Endothelial cell of umbilical vein (primary cell): ENCODE data around the gene KCNN1. TPM values are rescaled to one million over a fixed set of nuclear protein-coding genes. Genes with fewer than 3 reads are reported as not detected.

ENCODE experiments used
- BruUV-seq: library from RNA; stranded (reverse); fragments of 400-500 nt; replicated peaks from 2 replicates; lab custom pipeline; 2021; lab: Mats Ljungman, UMichigan
- CTCF ChIA-PET: fragments of 300-600, 350-600 bp; sonication (Branson Sonifier 250); formaldehyde crosslinking; loops from one replicate; lab custom pipeline; 2021; ENCODE audit warnings: antibody characterized with exemption, inconsistent platforms; lab: Charles Lee
- POLR2A ChIA-PET: fragments of 300-600, 350-600 bp; sonication (Branson Sonifier 250); formaldehyde crosslinking; loops from one replicate; lab custom pipeline; 2021; ENCODE audit warnings: antibody characterized with exemption, inconsistent platforms; lab: Charles Lee
- DNase-seq: peaks from one replicate; pipeline ENCODE4 v3.0.0-alpha.2; 2011; ENCODE audit warnings: low read depth, low spot score
- FAIRE-seq: peaks from 2 replicates; lab custom pipeline; 2011; peaks lifted over from hg19 to GRCh38; lab: Jason Lieb, UNC
- H2AFZ ChIP-seq: 2 replicates; pipeline ENCODE4 v1.6.0; 2012; ENCODE audit warnings: low read depth, low read length, control low read depth, inconsistent platforms
- H3K27ac ChIP-seq: 2 replicates; pipeline ENCODE4 v1.5.1; 2011; ENCODE audit warnings: low read depth, mild to moderate bottlenecking, control low read depth, low read length, moderate library complexity; ENCODE audit not compliant: insufficient read depth
- H3K27me3 ChIP-seq, 2 experiments: 2 replicates each; pipeline versions ENCODE4 v1.6.0 to v1.6.1; 2011; ENCODE audit warnings: low read length in 2 of 2, mixed read lengths in 1 of 2; ENCODE audit not compliant: control insufficient read depth in 2 of 2, insufficient read depth in 2 of 2
- H3K36me3 ChIP-seq, 2 experiments: 2 replicates in 1 of 2; 3 replicates in 1 of 2; pipeline ENCODE4 v1.5.1; 2011; ENCODE audit warnings: low read length in 2 of 2, mild to moderate bottlenecking in 1 of 2, moderate library complexity in 1 of 2; ENCODE audit not compliant: control insufficient read depth in 2 of 2, insufficient read depth in 2 of 2; ENCODE audit errors: extremely low read depth in 1 of 2
- H3K4me1 ChIP-seq: 3 replicates; pipeline ENCODE4 v1.5.1; 2011; ENCODE audit warnings: mild to moderate bottlenecking, low read length; ENCODE audit not compliant: control insufficient read depth, insufficient read depth; ENCODE audit errors: extremely low read depth
- H3K4me2 ChIP-seq: 2 replicates; pipeline ENCODE4 v1.6.1; 2011; ENCODE audit warnings: low read length, control low read depth, mixed read lengths; ENCODE audit not compliant: insufficient read depth
- H3K4me3 ChIP-seq, 3 experiments: fragments of 200-600 bp in 1 of 3; sonication (generic), shearing (Covaris generic) in 1 of 3; replicated peaks in 1 of 3; 2 replicates each; pipeline ENCODE4 v1.5.1; 2011 to 2016; ENCODE audit warnings: control low read depth in 3 of 3, low read length in 3 of 3, mild to moderate bottlenecking in 2 of 3, inconsistent platforms in 1 of 3, low read depth in 1 of 3, moderate library complexity in 1 of 3; ENCODE audit not compliant: insufficient read depth in 1 of 3
- H3K79me2 ChIP-seq: 2 replicates; pipeline ENCODE4 v1.6.0; 2012; ENCODE audit warnings: low read length, inconsistent platforms; ENCODE audit not compliant: control insufficient read depth, insufficient read depth
- H3K9ac ChIP-seq: replicated peaks from 2 replicates; pipeline ENCODE3; 2011; ENCODE audit warnings: low read length, control low read depth; ENCODE audit not compliant: insufficient read depth; ENCODE audit errors: extremely low read depth
- H3K9me1 ChIP-seq: replicated peaks from 3 replicates; pipeline ENCODE4 v1.6.0; 2011; ENCODE audit warnings: mild to moderate bottlenecking, low read length; ENCODE audit not compliant: control insufficient read depth, insufficient read depth; ENCODE audit errors: extremely low read depth
- H3K9me3 ChIP-seq: replicated peaks from 2 replicates; pipeline ENCODE4 v1.5.1; 2012; ENCODE audit warnings: low read length, inconsistent platforms; ENCODE audit not compliant: control insufficient read depth, insufficient read depth
- H4K20me1 ChIP-seq: replicated peaks from 2 replicates; pipeline ENCODE3; 2011; ENCODE audit warnings: mild to moderate bottlenecking, low read length; ENCODE audit not compliant: control insufficient read depth, insufficient read depth; ENCODE audit errors: extremely low read depth
- EZH2 ChIP-seq: IDR thresholded peaks from 2 replicates; pipeline ENCODE4 v1.6.1; 2012; ENCODE audit warnings: borderline replicate concordance, low read depth, mild to moderate bottlenecking, moderate library complexity, low read length, inconsistent platforms; ENCODE audit not compliant: severe bottlenecking
- FOS ChIP-seq: IDR thresholded peaks from 2 replicates; pipeline ENCODE4 v1.6.1; 2011; ENCODE audit warnings: mild to moderate bottlenecking, low read length, moderate library complexity, borderline replicate concordance; ENCODE audit not compliant: insufficient read depth
- GATA2 ChIP-seq: IDR thresholded peaks from 2 replicates; pipeline ENCODE4 v1.7.0; 2011; ENCODE audit warnings: low read depth, mild to moderate bottlenecking, moderate library complexity, mixed read lengths, low read length; ENCODE audit not compliant: insufficient read length, insufficient read depth
- JUN ChIP-seq: IDR thresholded peaks from 2 replicates; pipeline ENCODE4 v1.6.1; 2011; ENCODE audit warnings: borderline replicate concordance, low read depth; ENCODE audit not compliant: insufficient read length, insufficient read depth
- MYC ChIP-seq: IDR thresholded peaks from one replicate; pipeline ENCODE4 v1.6.1; 2011; ENCODE audit warnings: mild to moderate bottlenecking, low read depth, low read length
- POLR2A ChIP-seq: IDR thresholded peaks from 2 replicates; pipeline ENCODE4 v1.6.1; 2012; ENCODE audit warnings: low read depth, mild to moderate bottlenecking, control low read depth, low read length
- POLR2AphosphoS5 ChIP-seq: IDR thresholded peaks from 2 replicates; pipeline ENCODE4 v1.6.1; 2012; ENCODE audit warnings: low read depth, mild to moderate bottlenecking, control low read depth, low read length, moderate library complexity; ENCODE audit not compliant: insufficient read depth
- dilution Hi-C: fragments of 300-500 bp; cut with MboI; formaldehyde crosslinking; loops from one replicate; pipeline ENCODE4 v1.15.0; 2019; ENCODE audit warnings: low sequenced_read_pairs; ENCODE audit not compliant: extremely low pct_ligation_motif_present
- intact Hi-C: fragments of 100-400 bp; cut with micrococcal nuclease; formaldehyde crosslinking; loops from one replicate; pipeline ENCODE4 v1.10.0; 2022
- polyA plus RNA-seq, 4 experiments: library from polyadenylated mRNA; depleted of rRNA in 3 of 4; stranded (reverse) in 3 of 4; unstranded in 1 of 4; fragments of >200 nt; gene quantifications; 2 replicates each; pipeline versions ENCODE4 v1.2.1 to v1.2.3, GENCODE V29; 2011 to 2012; ENCODE audit warnings: missing spikeins in 1 of 4
- total RNA-seq: library from RNA; stranded (reverse); gene quantifications from 2 replicates; pipeline ENCODE4 v1.2.3, GENCODE V29; 2021
- TF ChIP-seq, protein P1 (sequence below), 2 donors: IDR thresholded peaks; 1 replicate in 1 of 2; 2 replicates in 1 of 2; pipeline ENCODE4 v1.5.1; 2011; ENCODE audit warnings: low read length in 2 of 2, mild to moderate bottlenecking in 2 of 2, moderate library complexity in 2 of 2, control low read depth in 1 of 2, inconsistent platforms in 1 of 2, low read depth in 1 of 2; ENCODE audit not compliant: insufficient read depth in 1 of 2; ENCODE audit errors: extremely low read depth in 1 of 2
- TF ChIP-seq, protein P2 (sequence below): IDR thresholded peaks from 2 replicates; pipeline ENCODE4 v1.6.1; 2011; ENCODE audit not compliant: insufficient read depth, insufficient read length

KCNN1 gene
- total and polyA plus RNA-seq, 2 donors (not counting 3 experiments of a cell fraction or from before 2014, with no cell fraction given): 0.18 to 0.80 TPM

DNA sequence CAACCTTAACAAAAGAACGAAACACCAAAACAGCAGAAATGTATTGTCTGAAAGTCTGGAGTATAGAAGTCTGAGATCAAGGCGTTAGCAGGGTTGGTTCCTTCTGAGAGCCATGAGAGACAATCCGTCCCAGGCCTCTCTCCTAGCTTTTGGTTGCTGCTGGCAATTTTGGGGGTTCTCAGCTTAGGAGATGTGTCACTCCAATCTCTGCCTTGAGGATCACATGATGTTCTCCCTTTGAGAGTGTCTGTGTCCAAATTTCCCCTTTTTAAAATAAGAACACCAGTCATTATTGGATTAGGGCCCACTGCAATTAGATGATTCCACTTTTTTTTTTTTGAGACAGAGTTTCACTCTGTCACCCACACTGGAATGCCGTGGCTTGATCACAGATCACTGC, 10.1 kb downstream of the KCNN1 start:
- TF ChIP-seq EZH2 (no peak), GATA2 (no peak)
- TF ChIP-seq, protein P1, sequence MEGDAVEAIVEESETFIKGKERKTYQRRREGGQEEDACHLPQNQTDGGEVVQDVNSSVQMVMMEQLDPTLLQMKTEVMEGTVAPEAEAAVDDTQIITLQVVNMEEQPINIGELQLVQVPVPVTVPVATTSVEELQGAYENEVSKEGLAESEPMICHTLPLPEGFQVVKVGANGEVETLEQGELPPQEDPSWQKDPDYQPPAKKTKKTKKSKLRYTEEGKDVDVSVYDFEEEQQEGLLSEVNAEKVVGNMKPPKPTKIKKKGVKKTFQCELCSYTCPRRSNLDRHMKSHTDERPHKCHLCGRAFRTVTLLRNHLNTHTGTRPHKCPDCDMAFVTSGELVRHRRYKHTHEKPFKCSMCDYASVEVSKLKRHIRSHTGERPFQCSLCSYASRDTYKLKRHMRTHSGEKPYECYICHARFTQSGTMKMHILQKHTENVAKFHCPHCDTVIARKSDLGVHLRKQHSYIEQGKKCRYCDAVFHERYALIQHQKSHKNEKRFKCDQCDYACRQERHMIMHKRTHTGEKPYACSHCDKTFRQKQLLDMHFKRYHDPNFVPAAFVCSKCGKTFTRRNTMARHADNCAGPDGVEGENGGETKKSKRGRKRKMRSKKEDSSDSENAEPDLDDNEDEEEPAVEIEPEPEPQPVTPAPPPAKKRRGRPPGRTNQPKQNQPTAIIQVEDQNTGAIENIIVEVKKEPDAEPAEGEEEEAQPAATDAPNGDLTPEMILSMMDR (IDR thresholded peaks at IDR 0.05; ENCODE audit: extremely low read depth in 1 of 2, insufficient read depth in 1 of 2, low read depth in 1 of 2, low read length in 2 of 2): no peak
- H3K79me2 ChIP-seq: no peaks in the 10 kb centered on the region
- no peaks in the 10 kb centered on the region for H3K36me3 ChIP-seq
- dilution Hi-C loops: no loop called here
- H2AFZ ChIP-seq: no peak overlapping the region
- intact Hi-C loops: no loop called here
- H3K9me3 ChIP-seq: no peaks in the 10 kb centered on the region
- no peaks in the 10 kb centered on the region for H3K4me1 ChIP-seq
- CTCF ChIA-PET: interaction anchor here (0.9 kb wide), 1 partner anchor 13 kb away, joined by 3 read pairs; no protein-coding TSS in a partner anchor
- POLR2A ChIA-PET: no interaction called here
- H4K20me1 ChIP-seq: no peaks in the 10 kb centered on the region
- BruUV-seq: no TSS peak
- H3K4me2 ChIP-seq: no peak overlapping the region
- FAIRE-seq (no peak), DNase-seq (no peak)
- no peak overlapping the region for H3K4me3 ChIP-seq
- no peak overlapping the region for H3K9ac ChIP-seq
- H3K27ac ChIP-seq: no peak overlapping the region
- H3K9me1 ChIP-seq: no peaks in the 10 kb centered on the region
- no peaks in the 10 kb centered on the region for H3K27me3 ChIP-seq

DNA sequence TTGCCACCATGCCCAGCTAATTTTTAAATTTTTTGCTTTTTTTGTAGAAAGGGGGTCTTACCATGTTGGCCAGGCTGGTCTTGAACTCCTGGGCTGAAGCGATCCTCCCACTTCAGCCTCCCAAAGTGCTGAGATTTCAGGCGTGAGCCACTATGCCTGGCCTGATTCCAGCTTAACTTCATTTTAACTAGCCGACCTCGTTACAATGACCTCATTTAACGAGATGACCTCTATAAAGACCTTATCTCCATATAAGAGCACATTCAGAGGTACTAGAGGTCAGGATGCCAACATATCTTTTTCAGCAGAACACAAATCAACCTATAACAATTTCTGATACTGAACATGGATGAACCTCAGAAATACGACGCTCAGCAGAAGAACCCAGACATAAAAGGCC, 10.6 kb downstream of the KCNN1 start:
- H3K36me3 ChIP-seq: no peaks in the 10 kb centered on the region
- no peak overlapping the region for H3K4me2 ChIP-seq
- FAIRE-seq (no peak), DNase-seq (no peak)
- H3K4me1 ChIP-seq: no peaks in the 10 kb centered on the region
- TF ChIP-seq EZH2: no peak
- TF ChIP-seq GATA2: no peak
- TF ChIP-seq JUN: no peak
- TF ChIP-seq POLR2A: no peak
- no peak for TF ChIP-seq MYC
- TF ChIP-seq, protein P1 (IDR thresholded peaks at IDR 0.05; ENCODE audit: extremely low read depth in 1 of 2, insufficient read depth in 1 of 2, low read depth in 1 of 2, low read length in 2 of 2): no peak
- TF ChIP-seq, protein P2, sequence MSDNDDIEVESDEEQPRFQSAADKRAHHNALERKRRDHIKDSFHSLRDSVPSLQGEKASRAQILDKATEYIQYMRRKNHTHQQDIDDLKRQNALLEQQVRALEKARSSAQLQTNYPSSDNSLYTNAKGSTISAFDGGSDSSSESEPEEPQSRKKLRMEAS: no peak
- no peak for TF ChIP-seq FOS
- no peak for TF ChIP-seq POLR2AphosphoS5
- no peaks in the 10 kb centered on the region for H3K27me3 ChIP-seq
- POLR2A ChIA-PET: no interaction called here
- dilution Hi-C loops: no loop called here
- no peaks in the 10 kb centered on the region for H4K20me1 ChIP-seq
- H3K9me3 ChIP-seq: no peaks in the 10 kb centered on the region
- CTCF ChIA-PET: interaction anchor here (0.9 kb wide), 1 partner anchor 13 kb away, joined by 3 read pairs; no protein-coding TSS in a partner anchor
- H3K9ac ChIP-seq: no peak overlapping the region
- no peak overlapping the region for H3K4me3 ChIP-seq
- no peaks in the 10 kb centered on the region for H3K79me2 ChIP-seq
- no peak overlapping the region for H2AFZ ChIP-seq
- intact Hi-C loops: no loop called here
- BruUV-seq: no TSS peak
- no peak overlapping the region for H3K27ac ChIP-seq
- no peaks in the 10 kb centered on the region for H3K9me1 ChIP-seq
